ENCODE data around the gene DHFR2.

- TF ChIP-seq CTCF (IDR thresholded peaks at IDR 0.05) (no peak), MXI1 (IDR thresholded peaks at IDR 0.05; ENCODE audit: low read depth, low read length) (no peak), TEAD4 (IDR thresholded peaks at IDR 0.05; ENCODE audit: borderline replicate concordance, insufficient read depth) (no peak), GABPA (IDR thresholded peaks at IDR 0.05; ENCODE audit: low read depth) (no peak), USF2 (IDR thresholded peaks at IDR 0.05; ENCODE audit: borderline replicate concordance, low read depth, low read length) (no peak), RCOR1 (IDR thresholded peaks at IDR 0.05; ENCODE audit: low read length) (no peak), SMC3 (IDR thresholded peaks at IDR 0.05; ENCODE audit: low read depth, low read length) (no peak), EP300 (IDR thresholded peaks at IDR 0.05; ENCODE audit: borderline replicate concordance in 1 of 2, low read depth in 1 of 2, low read length in 1 of 2) (no peak), ZBTB33 (IDR thresholded peaks at IDR 0.05; ENCODE audit: borderline replicate concordance, low read depth) (no peak), IRF3 (IDR thresholded peaks at IDR 0.05; ENCODE audit: low read depth, low read length) (no peak), MEF2A (IDR thresholded peaks at IDR 0.05; ENCODE audit: borderline replicate concordance, low read depth) (no peak)
These were observed 54.5 kb downstream of the DHFR2 start for GRCh38 chr3:94008253-94008652.

All from SK-N-SH (cell line).